Activated T-cell treated with anti-CD3 and anti-CD28 coated beads, Interleukin-2, amount 50 U/mL, for 72 hours (primary cell): ENCODE results near the gene FIS1. TPM values are rescaled to one million over a fixed set of nuclear protein-coding genes. Genes with fewer than 3 reads are reported as not detected.
"Not testable (repeated sequence)": the region's sequence is repeated elsewhere in the genome, so short reads cannot be mapped to it uniquely, and the experiment has no call there.

ENCODE experiments used
- ATAC-seq, 2 donors: fragments of 150-1000 bp; cut with Tn5 transposase; replicated peaks in 1 of 2; 2 replicates each; pipeline ENCODE4 v1.10.0; 2021; ENCODE audit warnings: moderate library complexity in 2 of 2, mild to moderate bottlenecking in 1 of 2
- DNase-seq, 2 donors: peaks; one replicate each; pipeline ENCODE4 v3.0.0; 2021 to 2022; ENCODE audit warnings: mixed read lengths in 1 of 2
- H3K27ac Mint-ChIP-seq: one replicate; pipeline ENCODE4 v1.8.0; 2022; ENCODE audit warnings: mild to moderate bottlenecking, moderate library complexity, mixed read lengths
- H3K27me3 Mint-ChIP-seq: one replicate; pipeline ENCODE4 v1.8.0; 2022; ENCODE audit warnings: low read depth, mixed read lengths
- H3K36me3 Mint-ChIP-seq, 2 donors: one replicate each; pipeline ENCODE4 v1.8.0; 2022; ENCODE audit warnings: mixed read lengths in 2 of 2, mild to moderate bottlenecking in 1 of 2; ENCODE audit not compliant: insufficient read depth in 2 of 2
- H3K4me1 Mint-ChIP-seq: one replicate; pipeline ENCODE4 v1.8.0; 2022; ENCODE audit warnings: low read depth, mixed read lengths
- H3K4me3 Mint-ChIP-seq, 2 donors: one replicate each; pipeline ENCODE4 v1.8.0; 2022; ENCODE audit warnings: mild to moderate bottlenecking in 2 of 2, mixed read lengths in 2 of 2, moderate library complexity in 2 of 2
- H3K9me3 Mint-ChIP-seq, 2 donors: one replicate each; pipeline ENCODE4 v1.8.0; 2022; ENCODE audit warnings: mixed read lengths in 2 of 2
- total RNA-seq, 2 donors: library from RNA; stranded (reverse); gene quantifications; one replicate each; pipeline ENCODE4 v1.2.3, GENCODE V29; 2022

FIS1 gene
- total RNA-seq, 2 donors from 2014 or later = 78.4 to 87.2 TPM

DNA sequence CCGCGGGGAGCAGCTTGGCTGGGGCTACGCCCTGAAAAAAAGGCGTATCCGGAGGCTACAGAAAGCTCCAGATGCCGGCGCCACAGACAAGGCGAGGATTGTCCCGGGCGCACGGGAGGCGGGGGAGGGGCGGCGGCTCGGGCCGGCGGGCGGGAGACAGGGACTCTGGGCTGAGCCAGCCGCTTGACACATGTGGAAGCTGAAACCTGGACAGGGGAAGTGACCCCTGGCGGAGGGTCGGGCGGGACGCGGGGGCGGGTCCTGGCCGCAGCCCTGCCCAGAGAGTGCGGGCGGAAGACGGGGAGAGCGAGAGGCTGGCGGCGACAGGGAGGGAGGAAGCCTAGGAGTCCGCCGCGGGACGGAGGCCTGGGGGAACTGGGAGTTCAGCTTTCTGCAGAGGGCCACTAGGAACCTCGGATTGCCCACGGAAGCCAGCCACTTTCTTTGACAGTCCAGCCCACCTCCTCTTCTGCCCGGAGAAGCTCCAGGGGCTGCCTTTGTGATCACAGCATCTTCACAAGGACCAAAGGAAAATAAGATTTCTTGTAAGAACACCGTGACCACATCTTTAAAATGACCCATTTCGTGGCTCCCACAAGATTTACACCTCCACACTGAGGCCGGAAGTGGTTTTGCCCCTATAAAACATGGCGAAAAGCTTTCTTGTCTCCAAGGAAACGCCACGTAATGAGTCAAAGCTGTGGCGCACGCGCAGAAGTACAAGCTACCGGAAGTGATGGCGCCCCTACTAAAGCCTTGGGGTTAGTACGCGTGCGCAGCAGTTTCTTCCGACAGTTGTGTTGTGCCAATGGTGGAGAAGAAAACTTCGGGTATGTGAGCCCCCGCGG is 27.3 kb downstream of the FIS1 start, which contains the start of the genes PLOD3 and ZNHIT1:
Gene PLOD3, minus strand, starts transcription at position 194 of the 848 bp plus-strand sequence. CDS start 307 bp downstream, outside the sequence.
Gene ZNHIT1, plus strand, starts transcription at position 778 of the 848 bp plus-strand sequence. Its CDS starts 31 bp downstream, at position 809.
- no peaks in the 10 kb centered on the region for H3K27me3 Mint-ChIP-seq
- peak within 1 kb of the TSS; percentile 88 for H3K27ac Mint-ChIP-seq
- DNase-seq (peak; percentile 94 to 95), ATAC-seq (peak; percentile 81 to 84)
- H3K9me3 Mint-ChIP-seq = no peaks in the 10 kb centered on the region
- peaks cover 42% of the 10 kb centered on the region for H3K4me1 Mint-ChIP-seq
- peak within 1 kb of the TSS; percentile 96 to 99 for H3K4me3 Mint-ChIP-seq
- peaks cover 0 to 2% of the 10 kb centered on the region in 2 donors for H3K36me3 Mint-ChIP-seq

DNA sequence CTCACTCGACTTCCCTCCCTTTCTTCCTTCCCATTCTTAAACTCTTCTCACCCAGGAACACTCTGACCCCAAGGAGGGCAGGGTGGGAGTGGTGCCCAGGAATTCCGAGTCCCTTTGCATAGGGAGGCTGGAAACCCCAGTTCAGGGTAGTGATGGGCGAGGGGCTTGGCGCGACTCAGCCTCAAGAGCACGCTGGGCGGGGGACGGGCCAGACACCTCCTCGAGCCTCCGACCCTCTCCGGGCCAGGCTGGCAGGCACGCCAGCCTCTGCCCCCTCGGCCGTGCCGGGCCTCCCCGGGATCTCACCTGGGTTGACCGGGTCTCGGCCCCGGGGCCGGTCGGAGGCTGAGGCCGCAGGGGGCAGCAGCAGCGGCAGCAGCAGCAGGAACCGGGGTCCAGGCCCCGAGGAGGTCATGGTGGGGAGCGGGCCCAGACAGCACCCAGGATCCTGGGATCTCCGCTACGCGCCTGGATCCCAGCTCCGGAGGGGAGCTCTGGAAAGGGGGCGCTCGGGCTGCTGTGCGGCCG is 28.0 kb downstream of the FIS1 start:
- H3K27me3 Mint-ChIP-seq = no peaks in the 10 kb centered on the region
- ATAC-seq (peak; percentile 14 to 22), DNase-seq (peak in 1 of 2 donors; percentile 15)
- peaks cover 40% of the 10 kb centered on the region for H3K4me1 Mint-ChIP-seq
- no peaks in the 10 kb centered on the region for H3K36me3 Mint-ChIP-seq
- no peak overlapping the region for H3K27ac Mint-ChIP-seq
- H3K9me3 Mint-ChIP-seq = no peaks in the 10 kb centered on the region
- H3K4me3 Mint-ChIP-seq = peak overlapping the region; percentile 96 to 99

DNA sequence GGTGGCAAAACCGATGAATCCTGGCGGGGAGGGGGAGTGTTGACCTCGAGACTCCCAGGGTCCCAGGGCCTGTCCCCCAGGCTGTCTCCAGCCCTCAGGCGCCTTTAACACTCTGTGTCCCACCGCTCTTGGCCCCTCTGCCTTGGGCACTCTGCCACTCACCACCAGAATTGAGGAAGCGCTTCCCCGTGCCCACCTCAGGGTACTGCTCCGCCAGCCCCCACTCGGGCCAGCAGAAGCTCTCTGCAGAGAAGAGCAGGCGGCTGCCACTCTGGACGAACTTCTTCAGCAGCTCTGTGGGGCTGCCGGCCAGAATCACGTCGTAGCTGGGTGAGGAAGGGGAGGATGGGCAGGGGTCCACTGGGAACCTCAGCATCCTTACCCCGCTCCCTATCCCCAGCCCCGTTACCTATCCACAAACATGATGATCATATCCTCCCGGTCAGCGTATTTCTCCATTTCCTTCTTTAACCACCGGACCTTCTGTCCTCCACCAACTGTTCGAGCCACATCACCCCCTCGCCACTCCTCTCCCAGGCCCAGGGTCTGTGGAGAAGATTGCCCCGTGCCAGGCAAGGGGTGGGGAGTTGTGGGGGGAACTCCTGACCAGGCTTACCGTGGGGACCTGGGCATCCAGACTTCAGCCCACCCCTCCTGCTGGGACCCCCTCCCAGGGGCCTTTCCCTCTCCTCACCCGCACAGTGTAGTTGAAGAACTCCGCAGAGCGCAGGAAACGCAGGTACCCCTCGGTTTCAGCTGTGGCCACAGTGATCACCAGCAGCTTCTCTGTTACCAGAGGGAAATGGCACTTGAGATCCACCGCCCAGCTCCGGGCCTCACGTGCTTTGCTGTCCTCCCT is 28.7 kb downstream of the FIS1 start:
- DNase-seq (no peak), ATAC-seq (no peak)
- Mint-ChIP-seq H3K4me1 (peaks cover 34% of the 10 kb centered on the region), H3K27me3 (no peaks in the 10 kb centered on the region), H3K27ac (no peak overlapping the region), H3K4me3 (peak overlapping the region; percentile 96 to 99), H3K36me3 (no peaks in the 10 kb centered on the region), H3K9me3 (no peaks in the 10 kb centered on the region)

DNA sequence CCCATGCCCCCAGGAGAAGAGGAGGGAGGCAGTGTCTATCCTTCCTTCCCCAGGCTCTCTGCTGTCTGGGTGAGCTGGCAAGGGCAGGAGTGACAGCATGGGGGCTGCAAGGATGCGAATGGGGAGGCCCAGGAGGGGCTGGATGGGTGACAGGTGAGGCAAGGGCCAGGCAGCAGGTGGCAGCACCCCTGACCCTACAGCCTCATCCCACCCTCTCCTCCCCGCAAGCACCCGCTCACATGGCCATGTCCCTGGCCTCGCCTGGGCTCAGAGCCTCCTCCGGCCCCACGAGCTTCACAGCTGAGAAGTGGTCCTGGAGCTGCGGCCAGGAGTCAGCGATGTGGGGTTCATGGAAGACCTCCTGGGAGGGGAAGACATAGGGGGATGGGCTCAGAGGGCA is 32.9 kb downstream of the FIS1 start:
- H3K27ac Mint-ChIP-seq = no peak overlapping the region

DNA sequence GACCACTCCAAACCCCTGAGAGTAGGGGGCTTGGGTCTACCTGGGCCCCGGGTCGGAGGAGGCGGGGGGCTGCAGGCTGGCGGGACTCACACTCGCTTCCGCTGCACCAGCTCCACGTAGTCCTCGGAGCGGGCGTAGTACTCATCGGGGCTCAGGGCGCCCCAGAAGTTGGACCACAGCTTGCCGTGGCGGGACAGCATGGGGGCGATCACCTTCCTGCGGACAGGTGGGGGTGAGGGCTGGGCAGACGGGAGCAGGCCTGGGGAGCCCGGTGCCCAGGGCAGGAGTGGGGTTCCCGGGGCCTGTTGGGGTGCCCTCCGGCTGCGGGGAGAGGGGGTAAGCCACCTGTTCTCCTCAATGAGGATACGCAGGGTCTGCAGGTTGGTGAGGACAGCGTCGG is 33.4 kb downstream of the FIS1 start:
- H3K27ac Mint-ChIP-seq = no peak overlapping the region
- H3K36me3 Mint-ChIP-seq = peaks cover 0 to 2% of the 10 kb centered on the region in 2 donors
- no peak overlapping the region for H3K4me3 Mint-ChIP-seq
- no peaks in the 10 kb centered on the region for H3K27me3 Mint-ChIP-seq
- DNase-seq (no peak), ATAC-seq (no peak)
- peaks cover 11% of the 10 kb centered on the region for H3K4me1 Mint-ChIP-seq
- H3K9me3 Mint-ChIP-seq = no peaks in the 10 kb centered on the region

More for the DNA sequence above, 32.9 kb downstream of the FIS1 start:
- Mint-ChIP-seq H3K9me3 (no peaks in the 10 kb centered on the region), H3K4me3 (no peak overlapping the region), H3K4me1 (peaks cover 16% of the 10 kb centered on the region), H3K36me3 (peaks cover 0 to 2% of the 10 kb centered on the region in 2 donors), H3K27me3 (no peaks in the 10 kb centered on the region)
- DNase-seq (no peak), ATAC-seq (no peak)

DNA sequence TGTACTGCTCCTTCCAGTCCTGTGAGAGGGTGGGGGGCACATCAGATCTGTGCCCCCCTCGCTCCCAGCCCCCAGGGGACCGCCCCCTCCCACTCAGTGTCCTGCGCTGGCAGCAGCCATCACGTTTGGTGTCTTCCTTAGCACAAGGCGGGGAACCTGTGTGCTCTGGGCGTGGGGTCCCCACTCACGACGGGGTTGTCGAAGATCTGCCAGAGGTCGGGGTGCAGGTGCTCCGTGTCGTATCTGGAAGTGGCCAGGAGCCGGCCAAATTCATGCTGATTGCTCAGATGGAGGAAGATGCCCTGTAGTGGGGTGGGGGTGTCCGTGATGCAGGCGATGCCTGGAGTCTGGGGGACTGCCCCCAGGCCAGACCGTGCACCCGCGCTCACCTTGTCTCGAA is 34.7 kb downstream of the FIS1 start:
- H3K27ac Mint-ChIP-seq = no peak overlapping the region
- H3K36me3 Mint-ChIP-seq = peaks cover 0 to 2% of the 10 kb centered on the region in 2 donors
- H3K9me3 Mint-ChIP-seq = no peaks in the 10 kb centered on the region
- no peaks in the 10 kb centered on the region for H3K27me3 Mint-ChIP-seq
- DNase-seq = no peak
- H3K4me3 Mint-ChIP-seq = no peak overlapping the region
- no peaks in the 10 kb centered on the region for H3K4me1 Mint-ChIP-seq
- ATAC-seq = no peak

DNA sequence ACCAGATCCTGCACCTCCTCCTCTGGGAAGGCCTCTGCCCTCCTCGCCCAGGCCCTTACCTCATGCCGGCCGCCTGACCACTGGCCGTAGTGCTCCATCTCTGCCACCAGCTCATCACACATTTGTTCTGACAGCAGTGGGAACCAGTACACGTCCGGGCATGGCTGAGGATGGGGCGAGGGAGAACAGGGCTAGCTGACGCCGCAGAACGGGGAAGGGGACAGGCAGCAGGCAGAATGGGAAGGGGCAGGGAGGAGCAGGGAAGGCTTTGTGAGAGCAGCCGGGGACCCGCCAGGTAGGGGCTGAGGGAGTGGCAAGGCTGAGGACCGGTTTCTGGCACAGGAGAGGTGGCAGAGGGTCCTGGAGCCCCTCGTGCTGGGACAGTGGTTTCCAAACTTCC is 36.1 kb downstream of the FIS1 start:
- Mint-ChIP-seq H3K9me3 (no peaks in the 10 kb centered on the region), H3K36me3 (peaks cover 0 to 2% of the 10 kb centered on the region in 2 donors), H3K27me3 (peaks cover 6% of the 10 kb centered on the region), H3K27ac (no peak overlapping the region), H3K4me1 (peaks cover 6% of the 10 kb centered on the region), H3K4me3 (no peak overlapping the region)
- ATAC-seq (no peak), DNase-seq (no peak)

DNA sequence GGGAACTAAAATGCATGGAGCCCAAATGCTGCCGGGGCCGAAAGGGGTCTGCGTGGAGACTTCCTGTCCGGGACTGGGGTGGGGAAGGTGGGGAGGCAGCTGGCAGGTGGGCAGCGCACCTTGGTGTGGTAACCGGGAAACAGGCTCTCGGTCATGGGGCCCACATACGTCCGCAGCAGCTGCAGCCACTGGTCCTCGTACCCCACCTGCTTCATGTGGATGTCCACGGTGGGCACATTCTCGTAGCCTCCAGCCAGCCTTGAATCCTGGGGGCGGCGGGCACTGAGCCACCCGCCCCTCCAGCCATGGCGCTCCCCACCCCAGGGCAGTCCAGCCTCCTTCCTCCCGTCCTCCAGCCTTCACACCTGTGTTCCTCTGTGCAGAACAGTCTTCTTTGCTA is 37.4 kb downstream of the FIS1 start:
- no peaks in the 10 kb centered on the region for H3K9me3 Mint-ChIP-seq
- peaks cover 8% of the 10 kb centered on the region for H3K4me1 Mint-ChIP-seq
- no peak for DNase-seq
- H3K27ac Mint-ChIP-seq = no peak overlapping the region
- H3K4me3 Mint-ChIP-seq = no peak overlapping the region
- ATAC-seq = no peak
- H3K36me3 Mint-ChIP-seq = peaks cover 0 to 2% of the 10 kb centered on the region in 2 donors
- H3K27me3 Mint-ChIP-seq = peaks cover 17% of the 10 kb centered on the region

DNA sequence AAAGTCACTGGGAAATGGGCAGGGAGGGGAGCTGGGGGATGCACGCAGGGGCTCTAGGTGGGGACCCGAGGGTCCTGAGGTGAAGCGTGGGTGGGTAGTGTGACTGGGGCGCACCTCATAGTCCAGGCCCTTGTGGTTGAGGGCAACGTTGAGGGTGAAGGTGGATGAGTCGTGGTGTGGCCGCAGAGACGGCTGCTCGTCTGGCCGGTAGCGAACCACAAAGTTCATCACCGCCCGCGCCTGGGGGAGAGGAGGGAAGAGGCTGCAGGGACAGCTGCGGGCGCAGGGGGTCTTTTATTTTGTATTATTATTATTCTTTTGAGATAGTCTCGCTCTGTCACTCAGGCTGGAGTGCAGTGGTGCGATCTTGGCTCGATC is 38.2 kb downstream of the FIS1 start:
- no peak for ATAC-seq
- Mint-ChIP-seq H3K4me3 (no peak overlapping the region), H3K27ac (no peak overlapping the region), H3K9me3 (no peaks in the 10 kb centered on the region), H3K4me1 (peaks cover 8% of the 10 kb centered on the region), H3K36me3 (peaks cover 0 to 2% of the 10 kb centered on the region in 2 donors), H3K27me3 (peaks cover 20% of the 10 kb centered on the region)
- DNase-seq = no peak

DNA sequence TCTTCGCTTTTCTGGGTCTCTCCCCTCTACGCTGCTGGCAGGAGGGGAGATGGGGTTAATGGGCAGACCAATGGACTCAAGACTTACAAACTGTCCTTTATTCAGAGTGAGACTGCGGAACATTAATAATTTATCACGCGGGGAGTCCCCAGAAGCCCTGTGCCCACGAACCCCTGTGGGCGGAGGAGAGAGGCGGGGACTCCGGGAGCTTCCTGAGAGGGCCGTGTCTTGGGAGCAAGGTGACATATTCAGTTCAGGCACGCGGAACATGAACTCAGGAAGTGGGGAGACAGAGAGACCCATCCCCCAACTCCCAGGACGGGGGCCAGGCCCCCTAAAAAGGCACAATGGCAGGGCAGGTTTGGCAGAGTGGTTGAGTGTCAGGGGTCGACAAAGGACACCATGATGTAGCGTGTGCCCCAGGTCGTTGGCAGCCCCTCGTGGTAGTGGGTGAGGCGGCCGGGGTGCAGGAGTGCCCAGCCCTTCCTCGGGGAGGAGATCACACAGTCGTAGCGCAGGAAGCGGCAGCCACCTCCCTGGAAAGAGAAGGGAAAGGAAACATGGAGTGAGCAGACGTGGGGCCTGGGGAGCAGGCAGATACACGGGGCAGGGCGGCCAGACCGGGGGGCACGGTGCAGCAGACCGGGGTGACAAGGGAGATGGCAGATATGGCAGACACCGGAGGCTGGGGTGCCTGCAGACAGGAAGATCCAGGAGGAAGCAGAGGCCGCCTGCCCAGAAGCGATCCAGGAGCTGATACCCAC is 38.8 kb downstream of the FIS1 start:
- Mint-ChIP-seq H3K36me3 (peaks cover 0 to 2% of the 10 kb centered on the region in 2 donors), H3K4me1 (peaks cover 8% of the 10 kb centered on the region), H3K27ac (no peak overlapping the region), H3K4me3 (no peak overlapping the region), H3K9me3 (no peaks in the 10 kb centered on the region), H3K27me3 (peaks cover 26% of the 10 kb centered on the region)
- ATAC-seq = no peak
- DNase-seq = no peak

DNA sequence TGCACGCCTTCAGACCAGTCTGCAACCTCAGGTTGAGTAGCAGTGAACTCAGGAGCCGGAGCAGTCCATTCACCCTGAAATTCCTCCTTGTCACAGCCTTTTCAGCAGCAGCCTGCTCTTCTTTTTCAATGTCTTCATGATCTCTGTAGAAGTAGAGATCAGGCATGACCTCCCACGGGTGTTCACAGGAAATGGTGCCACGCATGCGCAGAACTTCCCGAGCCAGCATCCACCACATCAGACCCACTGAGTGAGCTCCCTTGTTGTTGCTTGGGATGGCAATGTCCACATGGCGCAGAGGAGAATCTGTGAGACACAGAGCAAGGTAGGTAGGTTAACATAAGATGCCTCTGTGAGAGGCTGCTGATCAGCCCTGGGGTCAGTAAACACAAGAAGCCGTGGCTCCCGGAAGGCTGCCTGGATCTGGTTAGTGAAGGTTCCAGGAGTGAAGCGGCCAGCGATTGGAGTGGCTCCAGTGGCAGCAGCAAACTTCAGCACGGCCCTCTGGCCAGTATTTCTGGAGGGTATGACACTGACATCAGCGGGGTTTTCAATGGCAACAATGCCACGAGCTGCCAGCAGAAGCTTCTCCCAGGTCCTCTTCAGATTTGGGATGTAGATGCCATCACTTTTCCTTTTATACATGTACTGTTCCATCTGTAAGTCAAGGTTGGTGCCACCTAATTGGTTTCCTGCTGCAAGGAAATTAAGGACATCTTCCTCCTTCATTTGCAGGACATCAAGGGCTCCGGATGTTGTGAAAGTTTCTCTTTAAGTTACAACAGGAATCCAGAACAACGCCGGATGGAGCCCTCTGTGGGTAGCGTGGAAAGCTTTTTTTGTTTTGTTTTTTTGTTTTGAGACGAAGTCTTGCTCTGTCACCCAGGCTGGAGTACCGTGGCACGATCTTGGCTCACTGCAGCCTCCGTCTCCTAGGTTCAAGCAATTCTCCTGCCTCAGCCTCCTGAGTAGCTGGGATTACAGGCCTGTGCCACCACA is 40.8 kb downstream of the FIS1 start:
- Mint-ChIP-seq H3K4me3 (peak overlapping the region; percentile 44 to 52), H3K4me1 (peaks cover 13% of the 10 kb centered on the region), H3K27me3 (peaks cover 39% of the 10 kb centered on the region), H3K27ac (peak overlapping the region; percentile 22)
- not testable (repeated sequence) for H3K36me3 Mint-ChIP-seq, H3K9me3 Mint-ChIP-seq, DNase-seq
- peak in 1 of 2 donors; percentile 38 for ATAC-seq
